Right lobe of liver (tissue), 4 donors: ENCODE results near the gene MKLN1.

ENCODE experiments used
- CTCF ChIP-seq, 4 donors: fragments of 200-600 bp in 3 of 4; fragments of 450-650 bp in 1 of 4; IDR thresholded peaks; one replicate each; pipeline versions ENCODE4 v1.5.1 to v1.8.0; 2016 to 2022; ENCODE audit warnings: antibody characterized with exemption in 4 of 4, mild to moderate bottlenecking in 2 of 4
- POLR2A ChIP-seq: fragments of 450-650 bp; IDR thresholded peaks from one replicate; pipeline ENCODE4 v1.6.1; 2017; ENCODE audit warnings: antibody characterized with exemption, mild to moderate bottlenecking
- donor health status: DM: no; HTN: no; CAD: no.
- donor health status: DM: no; HTN: no; CAD: no.
- donor health status: DM: no; HTN: yes; CAD: no.

GRCh38 chr7:131413711-131414110 is 86.0 kb downstream of the MKLN1 start:
- no peak for TF ChIP-seq CTCF (IDR thresholded peaks at IDR 0.05)
- no peak for TF ChIP-seq POLR2A
